Measurements from ENCODE around the gene FBP1. TPM values are rescaled to one million over a fixed set of nuclear protein-coding genes. Genes with fewer than 3 reads are reported as not detected.

FBP1 gene
- total RNA-seq, 1 experiment from 2014 or later: 2.3 TPM

- Histone ChIP-seq H3K4me1 (peaks cover 9% of the 10 kb centered on the region), H3K4me3 (ENCODE audit: low read depth, low read length) (no peak overlapping the region), H3K9me3 (no peaks in the 10 kb centered on the region), H3K27me3 (replicated peaks; ENCODE audit: control insufficient read depth, insufficient read depth, low read length) (no peaks in the 10 kb centered on the region), H3K36me3 (ENCODE audit: control insufficient read depth, insufficient read depth, low read length) (no peaks in the 10 kb centered on the region)
- Mint-ChIP-seq H3K27me3 (ENCODE audit: insufficient read depth, unreplicated experiment) (no peaks in the 10 kb centered on the region), H3K36me3 (ENCODE audit: insufficient read depth, unreplicated experiment) (no peaks in the 10 kb centered on the region), H3K4me3 (ENCODE audit: unreplicated experiment) (no peak overlapping the region), H3K9me3 (ENCODE audit: unreplicated experiment) (no peaks in the 10 kb centered on the region), H3K4me1 (ENCODE audit: low read depth, unreplicated experiment) (peaks cover 17% of the 10 kb centered on the region), H3K27ac (ENCODE audit: unreplicated experiment) (no peak overlapping the region)
- intact Hi-C loops (cut with micrococcal nuclease; ENCODE audit: unreplicated experiment): loop anchor here (2.0 to 5.0 kb wide), 2 partner anchors 347 to 451 kb away; no protein-coding TSS in a partner anchor
- no peak for TF ChIP-seq CTCF (IDR thresholded peaks at IDR 0.05; ENCODE audit: insufficient read depth in 1 of 2, low read depth in 1 of 2, low read length in 1 of 2, severe bottlenecking in 1 of 2, unreplicated experiment in 1 of 2)
- DNase-seq: no peak
- no TSS peak for BruUV-seq (replicated peaks)
- POLR2A ChIA-PET: no interaction called here
- CTCF ChIA-PET: interaction anchor here (1.8 to 2.5 kb wide), 2 partner anchors 11 to 448 kb away, joined by 8 to 27 read pairs; no protein-coding TSS in a partner anchor
These were observed 40.7 kb upstream of the FBP1 start for GRCh38 chr9:94680020-94680419.

GRCh38 chr9:94679587-94679986 lies 40.3 kb upstream of the FBP1 start:
- Histone ChIP-seq H3K9me3 (no peaks in the 10 kb centered on the region), H3K36me3 (ENCODE audit: control insufficient read depth, insufficient read depth, low read length) (no peaks in the 10 kb centered on the region), H3K4me1 (peaks cover 11% of the 10 kb centered on the region), H3K4me3 (ENCODE audit: low read depth, low read length) (no peak overlapping the region), H3K27me3 (replicated peaks; ENCODE audit: control insufficient read depth, insufficient read depth, low read length) (no peaks in the 10 kb centered on the region)
- Mint-ChIP-seq H3K4me3 (ENCODE audit: unreplicated experiment) (no peak overlapping the region), H3K9me3 (ENCODE audit: unreplicated experiment) (no peaks in the 10 kb centered on the region), H3K27me3 (ENCODE audit: insufficient read depth, unreplicated experiment) (no peaks in the 10 kb centered on the region), H3K36me3 (ENCODE audit: insufficient read depth, unreplicated experiment) (no peaks in the 10 kb centered on the region), H3K4me1 (ENCODE audit: low read depth, unreplicated experiment) (peaks cover 21% of the 10 kb centered on the region), H3K27ac (ENCODE audit: unreplicated experiment) (no peak overlapping the region)
- BruUV-seq (replicated peaks): no TSS peak
- intact Hi-C loops (cut with micrococcal nuclease; ENCODE audit: unreplicated experiment): no loop called here
- ChIA-PET POLR2A (no interaction called here), CTCF (no interaction called here)
- no peak for DNase-seq
- TF ChIP-seq CTCF (IDR thresholded peaks at IDR 0.05; ENCODE audit: insufficient read depth in 1 of 2, low read depth in 1 of 2, low read length in 1 of 2, severe bottlenecking in 1 of 2, unreplicated experiment in 1 of 2): no peak

- Mint-ChIP-seq H3K27me3 (ENCODE audit: insufficient read depth, unreplicated experiment) (no peaks in the 10 kb centered on the region), H3K9me3 (ENCODE audit: unreplicated experiment) (no peaks in the 10 kb centered on the region), H3K4me1 (ENCODE audit: low read depth, unreplicated experiment) (peaks cover 26% of the 10 kb centered on the region), H3K36me3 (ENCODE audit: insufficient read depth, unreplicated experiment) (no peaks in the 10 kb centered on the region), H3K27ac (ENCODE audit: unreplicated experiment) (no peak overlapping the region), H3K4me3 (ENCODE audit: unreplicated experiment) (no peak overlapping the region)
- ChIA-PET POLR2A (no interaction called here), CTCF (no interaction called here)
- no peaks in the 10 kb centered on the region for H3K27me3 ChIP-seq (replicated peaks; ENCODE audit: control insufficient read depth, insufficient read depth, low read length)
- H3K4me3 ChIP-seq (ENCODE audit: low read depth, low read length): no peak overlapping the region
- H3K4me1 ChIP-seq: peaks cover 22% of the 10 kb centered on the region
- no peak for TF ChIP-seq CTCF (IDR thresholded peaks at IDR 0.05; ENCODE audit: insufficient read depth in 1 of 2, low read depth in 1 of 2, low read length in 1 of 2, severe bottlenecking in 1 of 2, unreplicated experiment in 1 of 2)
- DNase-seq: no peak
- no peaks in the 10 kb centered on the region for H3K36me3 ChIP-seq (ENCODE audit: control insufficient read depth, insufficient read depth, low read length)
- H3K9me3 ChIP-seq: no peaks in the 10 kb centered on the region
- intact Hi-C loops (cut with micrococcal nuclease; ENCODE audit: unreplicated experiment): no loop called here
- no TSS peak for BruUV-seq (replicated peaks)
These were observed 38.6 kb upstream of the FBP1 start for GRCh38 chr9:94677929-94678328.
